GM12801 (cell line): Measurements from ENCODE around the gene AAK1.

Source experiments
- CTCF ChIP-seq: IDR thresholded peaks from one replicate; pipeline ENCODE4 v1.5.1; 2011; ENCODE audit warnings: control low read depth; ENCODE audit not compliant: insufficient read length; ENCODE audit errors: extremely low read depth

The AAK1 gene

GRCh38 chr2:69553991-69554390, 89.5 kb downstream of the AAK1 start:
- TF ChIP-seq CTCF: no peak

- no peak for TF ChIP-seq CTCF
Measured at GRCh38 chr2:69549421-69549820, 94.1 kb downstream of the AAK1 start.

- TF ChIP-seq CTCF: no peak
Measured at GRCh38 chr2:69547984-69548715, 95.4 kb downstream of the AAK1 start.

- TF ChIP-seq CTCF: no peak
Measured at GRCh38 chr2:69546646-69547045, 96.9 kb downstream of the AAK1 start.

- TF ChIP-seq CTCF: no peak
Measured at GRCh38 chr2:69545477-69545932, 98.0 kb downstream of the AAK1 start.

GRCh38 chr2:69544951-69545350, 98.6 kb downstream of the AAK1 start:
- TF ChIP-seq CTCF: no peak

GRCh38 chr2:69539549-69539908, 104.0 kb downstream of the AAK1 start:
- no peak for TF ChIP-seq CTCF
